HepG2 (cell line): Measurements from ENCODE around the gene TDG.

Experiments
- BRD4 ChIP-seq: sonication (generic); formaldehyde crosslinking; IDR thresholded peaks from 2 replicates; pipeline ENCODE4 v1.4.0; 2020; ENCODE audit warnings: missing genetic modification reagents
- EZH2 ChIP-seq: conservative IDR thresholded peaks from 2 replicates; pipeline ENCODE4 v1.6.1; 2012; ENCODE audit warnings: mild to moderate bottlenecking, low read depth, low read length, moderate library complexity
- JUND ChIP-seq: sonication (generic); formaldehyde crosslinking; IDR thresholded peaks from 2 replicates; pipeline ENCODE4 v1.8.0; 2022; ENCODE audit warnings: mild to moderate bottlenecking, missing genetic modification reagents
- MAFK ChIP-seq, 2 experiments: IDR thresholded peaks in 1 of 2; conservative IDR thresholded peaks in 1 of 2; 2 replicates each; pipeline ENCODE4 v1.6.1; 2011; ENCODE audit warnings: improper control_type of control experiment in 2 of 2, low read length in 2 of 2
- ZNF326 ChIP-seq: sonication (generic); formaldehyde crosslinking; IDR thresholded peaks from 2 replicates; pipeline ENCODE4 v1.4.0; 2020; ENCODE audit warnings: missing genetic modification reagents, borderline replicate concordance
- TF ChIP-seq, protein P1 (sequence below): sonication (generic); formaldehyde crosslinking; IDR thresholded peaks from 2 replicates; pipeline ENCODE4 v1.5.0; 2020; ENCODE audit warnings: mild to moderate bottlenecking, missing genetic modification reagents, moderate library complexity

DNA sequence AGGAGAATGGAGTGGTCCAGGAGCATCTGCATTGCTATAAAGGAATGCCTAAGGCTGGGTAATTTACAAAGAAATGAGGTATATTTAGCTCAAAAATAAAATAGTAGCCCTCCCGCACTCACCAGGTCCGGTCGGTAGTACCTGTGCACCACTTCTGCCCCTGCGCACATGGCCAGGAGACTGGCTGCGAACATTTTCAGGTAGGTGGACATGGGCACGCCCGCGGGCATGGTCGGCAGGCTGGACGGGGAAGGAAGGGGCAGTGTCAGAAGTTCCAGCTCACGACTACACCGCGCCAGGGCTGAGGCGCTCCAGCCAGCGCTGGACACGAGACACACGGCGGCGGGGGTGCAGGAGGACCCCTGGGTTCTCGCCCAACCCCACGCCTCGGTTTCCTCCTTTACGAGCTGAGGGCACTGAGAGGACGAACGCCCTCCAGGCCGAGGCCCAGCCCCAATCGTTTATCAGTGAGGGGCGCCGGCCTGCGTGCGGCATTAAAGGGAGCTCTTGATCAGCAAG is 9.1 kb upstream of the TDG start:
- TF ChIP-seq JUND (CRISPR knock-in tag) (no peak), EZH2 (no peak), BRD4 (CRISPR knock-in tag) (no peak), MAFK (conservative IDR thresholded peaks at IDR 0.05 in 1 of 2, IDR thresholded peaks at IDR 0.05 in 1 of 2; ENCODE audit: low read length in 2 of 2) (no peak), ZNF326 (CRISPR knock-in tag) (no peak)
- TF ChIP-seq, protein P1, sequence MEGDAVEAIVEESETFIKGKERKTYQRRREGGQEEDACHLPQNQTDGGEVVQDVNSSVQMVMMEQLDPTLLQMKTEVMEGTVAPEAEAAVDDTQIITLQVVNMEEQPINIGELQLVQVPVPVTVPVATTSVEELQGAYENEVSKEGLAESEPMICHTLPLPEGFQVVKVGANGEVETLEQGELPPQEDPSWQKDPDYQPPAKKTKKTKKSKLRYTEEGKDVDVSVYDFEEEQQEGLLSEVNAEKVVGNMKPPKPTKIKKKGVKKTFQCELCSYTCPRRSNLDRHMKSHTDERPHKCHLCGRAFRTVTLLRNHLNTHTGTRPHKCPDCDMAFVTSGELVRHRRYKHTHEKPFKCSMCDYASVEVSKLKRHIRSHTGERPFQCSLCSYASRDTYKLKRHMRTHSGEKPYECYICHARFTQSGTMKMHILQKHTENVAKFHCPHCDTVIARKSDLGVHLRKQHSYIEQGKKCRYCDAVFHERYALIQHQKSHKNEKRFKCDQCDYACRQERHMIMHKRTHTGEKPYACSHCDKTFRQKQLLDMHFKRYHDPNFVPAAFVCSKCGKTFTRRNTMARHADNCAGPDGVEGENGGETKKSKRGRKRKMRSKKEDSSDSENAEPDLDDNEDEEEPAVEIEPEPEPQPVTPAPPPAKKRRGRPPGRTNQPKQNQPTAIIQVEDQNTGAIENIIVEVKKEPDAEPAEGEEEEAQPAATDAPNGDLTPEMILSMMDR, result no peak
